ENCODE measurements around the gene CHAMP1.
"Not testable (repeated sequence)": the region's sequence is repeated elsewhere in the genome, so short reads cannot be mapped to it uniquely, and the experiment has no call there.

Gene CHAMP1

GRCh38 chr13:114299604-114300305 lies 14.5 kb upstream of the CHAMP1 start:
- no peak for DNase-seq

DNA sequence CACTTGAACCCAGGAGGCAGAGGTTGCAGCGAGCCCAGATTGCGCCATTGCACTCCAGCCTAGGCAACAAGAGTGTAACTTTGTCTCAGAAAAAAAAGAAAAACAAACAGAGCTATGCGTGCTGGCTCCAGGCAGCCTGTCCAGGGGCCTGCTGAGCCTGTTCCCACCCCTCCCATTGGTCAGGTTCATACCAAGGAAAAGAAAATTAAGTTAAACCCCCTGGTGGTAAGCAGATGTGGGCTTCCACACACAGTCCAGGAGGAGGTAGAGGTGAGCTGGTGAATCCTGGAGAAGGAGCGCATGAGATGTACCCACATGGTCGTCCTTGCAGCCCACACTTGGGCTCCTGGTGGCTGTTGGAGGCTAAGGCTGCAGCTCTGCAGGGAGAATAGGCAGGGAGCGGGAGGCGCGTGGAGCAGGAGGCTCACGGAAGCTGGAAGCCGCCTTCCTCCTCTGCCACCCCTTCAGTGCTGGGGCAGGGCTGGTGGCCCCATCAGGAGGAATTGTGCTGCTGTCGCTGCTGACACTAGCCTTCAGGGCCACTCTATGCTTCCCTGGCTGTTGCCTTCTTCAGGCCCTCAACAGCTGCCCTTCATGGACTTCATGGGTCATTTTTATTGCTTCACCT lies 10.5 kb upstream of the CHAMP1 start:
- no peak for DNase-seq

GRCh38 chr13:114304346-114305034 lies 9.8 kb upstream of the CHAMP1 start:
- no peak for DNase-seq

GRCh38 chr13:114309086-114309485 lies 5.2 kb upstream of the CHAMP1 start:
- no peak for DNase-seq

DNA sequence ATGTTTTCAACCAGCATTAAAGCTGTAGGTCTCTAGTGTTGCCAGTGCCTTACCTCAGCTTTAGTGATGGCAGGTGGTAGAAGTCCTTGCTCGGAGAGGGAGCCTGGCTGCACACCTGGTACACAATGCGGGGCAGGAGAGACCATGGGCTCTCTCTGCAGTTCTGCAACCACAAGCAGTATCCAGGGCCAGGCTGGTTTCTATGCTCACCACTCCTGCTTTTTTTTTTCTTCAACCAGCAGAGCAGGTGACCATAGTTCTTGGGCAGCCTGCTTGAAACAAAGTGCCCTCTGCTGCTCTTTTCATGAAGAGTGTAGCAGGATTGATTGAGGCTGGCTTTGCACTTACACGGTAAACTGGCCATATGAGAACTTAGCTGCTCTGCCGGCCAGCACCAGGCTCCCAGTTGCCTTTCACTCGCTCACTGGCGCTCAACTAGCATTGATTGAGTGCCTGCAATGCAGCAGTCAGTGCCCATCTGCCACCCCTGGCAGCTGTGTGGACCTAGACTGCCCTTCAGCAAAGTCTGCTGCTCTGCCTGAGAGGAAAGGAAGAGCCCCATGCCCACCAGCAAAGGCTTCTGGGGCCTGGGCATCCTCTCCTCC lies 4.4 kb upstream of the CHAMP1 start:
- no peak for DNase-seq

- DNase-seq = no peak
Observed at GRCh38 chr13:114310956-114311355, 3.3 kb upstream of the CHAMP1 start.

DNA sequence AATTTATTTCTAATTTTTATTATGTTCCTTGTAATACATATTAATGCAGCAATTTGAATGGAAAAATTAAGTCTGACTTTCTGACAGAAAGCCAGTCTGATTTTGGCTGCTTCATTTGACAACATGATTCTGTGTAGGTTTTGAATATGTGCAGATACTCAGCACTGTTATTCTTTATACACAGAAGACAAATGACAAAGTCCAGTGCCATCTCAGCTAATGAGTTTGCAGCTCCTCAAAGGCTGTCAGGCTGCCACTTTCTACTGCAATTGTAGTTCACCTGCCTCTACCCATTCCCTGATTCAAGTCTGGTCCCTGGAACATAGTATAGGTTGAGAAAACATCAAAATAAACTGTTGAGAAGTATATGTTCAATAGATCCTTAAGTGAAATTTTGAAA lies 2.9 kb upstream of the CHAMP1 start:
- no peak for DNase-seq

- DNase-seq = no peak
Observed at GRCh38 chr13:114311908-114312307, 2.4 kb upstream of the CHAMP1 start.

- no peak for DNase-seq
Observed at GRCh38 chr13:114313061-114313860, 1.0 kb upstream of the CHAMP1 start.

DNA sequence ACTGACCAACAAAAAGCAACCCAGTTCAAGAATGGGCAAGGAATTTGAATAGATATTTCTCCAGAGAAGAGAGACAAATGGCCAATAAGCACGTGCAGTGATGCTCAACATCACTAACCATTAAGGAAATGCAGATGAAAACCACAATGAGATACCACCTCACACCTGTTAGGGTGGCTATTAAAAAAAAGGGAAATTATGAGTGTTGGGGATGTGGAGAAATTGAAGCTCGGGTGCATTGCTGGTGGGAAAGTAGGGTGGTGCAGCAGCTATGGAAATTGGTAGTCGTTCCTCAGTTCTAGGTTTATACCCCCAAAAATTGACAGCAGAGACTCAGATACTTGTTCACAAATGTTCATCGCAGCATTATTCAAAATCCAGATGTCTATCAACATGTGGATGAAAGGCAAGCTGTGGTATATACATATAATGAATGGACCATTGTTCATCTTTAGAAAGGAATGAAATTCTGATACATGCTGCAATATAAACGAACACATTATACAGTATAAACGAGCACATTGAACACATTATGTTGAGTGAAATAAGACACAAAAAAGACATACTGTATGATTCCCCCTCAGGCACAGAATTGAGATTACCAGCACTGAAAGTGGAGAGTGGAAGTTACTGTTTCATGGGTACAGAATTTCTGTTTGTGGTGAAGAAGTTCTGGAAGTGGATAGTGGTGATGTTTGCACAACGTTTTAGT lies 927 bp downstream of the CHAMP1 start:
- no peak for DNase-seq

DNA sequence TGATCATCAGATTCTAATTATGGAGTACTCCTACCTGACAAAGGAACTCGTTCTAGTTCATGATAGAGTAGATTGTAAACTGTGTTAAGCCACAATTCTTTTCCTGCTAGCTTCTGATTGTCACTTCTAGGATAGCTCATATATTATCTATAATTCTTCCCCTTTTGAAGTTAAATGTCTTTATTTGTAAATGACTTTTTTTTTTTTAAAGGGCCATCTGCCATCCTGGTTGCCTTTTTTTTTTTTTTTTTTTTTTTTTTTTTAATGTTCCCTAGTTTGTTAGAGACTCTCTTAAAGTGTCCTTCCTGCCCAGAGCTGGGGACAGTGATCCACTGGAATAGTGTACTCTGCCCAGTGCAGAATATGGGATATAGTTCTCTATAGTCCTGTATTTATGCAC lies 4.3 kb downstream of the CHAMP1 start:
- DNase-seq = no peak

DNA sequence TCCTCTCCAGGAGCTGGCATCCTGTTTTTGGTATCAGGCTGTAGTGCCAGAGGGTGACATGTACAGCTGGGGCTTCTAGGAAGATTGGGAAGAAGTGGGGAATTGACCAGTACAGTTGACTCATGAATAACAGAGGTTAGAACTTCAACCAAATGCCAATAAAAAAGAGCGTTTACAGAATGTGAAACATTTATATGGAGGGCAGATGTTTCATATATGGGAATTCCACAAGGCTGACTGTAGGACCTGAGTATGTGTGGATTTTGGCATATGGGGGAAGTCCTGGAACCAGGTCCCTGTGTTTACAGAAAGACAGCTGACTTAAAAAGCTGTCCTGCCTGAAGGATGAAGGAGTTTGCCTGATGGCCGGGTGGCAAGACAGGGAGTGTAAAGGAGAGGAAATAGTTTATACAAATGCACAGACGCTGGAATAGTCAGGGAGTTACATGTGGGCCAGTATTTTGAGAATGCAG lies 5.2 kb downstream of the CHAMP1 start:
- DNase-seq = no peak

- DNase-seq = no peak
Observed at GRCh38 chr13:114320065-114320464, 5.8 kb downstream of the CHAMP1 start.

GRCh38 chr13:114321256-114321655 lies 7.0 kb downstream of the CHAMP1 start:
- no peak for DNase-seq

DNA sequence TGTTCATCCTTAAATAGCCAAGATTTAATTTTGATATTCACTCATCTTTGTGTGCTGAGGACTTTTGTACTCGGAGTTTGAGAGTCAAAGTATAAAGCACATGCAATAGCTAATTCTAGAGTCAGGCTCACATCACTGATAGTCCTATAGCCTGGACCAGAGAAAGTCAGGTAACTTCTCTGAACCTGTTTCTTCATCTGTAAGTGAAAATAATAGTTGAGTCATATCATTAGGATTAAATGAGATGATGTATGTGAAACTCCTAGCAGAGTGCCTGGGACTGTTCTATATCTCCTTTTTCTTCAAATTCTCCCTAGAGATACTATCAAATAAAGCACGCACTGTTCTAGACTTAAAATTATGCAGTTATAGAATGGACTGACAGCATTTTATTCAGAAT lies 9.0 kb downstream of the CHAMP1 start:
- DNase-seq = no peak

GRCh38 chr13:114324334-114324733 lies 10.0 kb downstream of the CHAMP1 start:
- no peak for DNase-seq

DNA sequence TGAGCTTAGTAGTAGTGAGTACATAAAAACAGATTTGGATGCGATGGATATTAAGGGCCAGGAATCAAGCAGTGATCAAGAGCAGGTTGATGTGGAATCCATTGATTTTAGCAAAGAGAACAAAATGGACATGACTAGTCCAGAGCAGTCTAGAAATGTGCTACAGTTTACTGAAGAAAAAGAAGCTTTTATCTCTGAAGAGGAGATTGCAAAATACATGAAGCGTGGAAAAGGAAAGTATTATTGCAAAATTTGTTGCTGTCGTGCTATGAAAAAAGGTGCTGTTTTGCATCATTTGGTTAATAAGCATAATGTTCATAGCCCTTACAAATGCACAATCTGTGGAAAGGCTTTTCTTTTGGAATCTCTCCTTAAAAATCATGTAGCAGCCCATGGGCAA lies 11.4 kb downstream of the CHAMP1 start:
- no peak for DNase-seq

DNA sequence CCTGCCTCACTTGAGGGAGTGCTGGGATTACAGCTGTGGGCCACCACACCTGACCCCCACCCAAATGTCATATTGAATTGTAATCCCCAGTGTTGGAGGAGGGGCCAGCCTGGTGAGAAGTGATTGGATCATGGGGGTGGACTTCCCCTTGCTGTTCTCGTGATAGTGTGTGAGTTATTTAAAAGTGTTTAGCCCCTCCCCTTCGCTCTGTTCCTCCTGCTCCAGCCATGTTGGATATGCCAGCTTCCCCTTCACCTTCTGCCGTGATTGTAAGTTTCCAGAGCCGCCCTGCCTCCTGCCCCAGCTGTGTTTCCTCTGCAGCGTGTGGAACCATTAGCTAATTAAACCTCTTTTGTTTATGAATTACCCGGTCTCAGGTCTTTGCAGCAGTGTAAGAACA lies 13.7 kb downstream of the CHAMP1 start:
- no peak for DNase-seq

DNA sequence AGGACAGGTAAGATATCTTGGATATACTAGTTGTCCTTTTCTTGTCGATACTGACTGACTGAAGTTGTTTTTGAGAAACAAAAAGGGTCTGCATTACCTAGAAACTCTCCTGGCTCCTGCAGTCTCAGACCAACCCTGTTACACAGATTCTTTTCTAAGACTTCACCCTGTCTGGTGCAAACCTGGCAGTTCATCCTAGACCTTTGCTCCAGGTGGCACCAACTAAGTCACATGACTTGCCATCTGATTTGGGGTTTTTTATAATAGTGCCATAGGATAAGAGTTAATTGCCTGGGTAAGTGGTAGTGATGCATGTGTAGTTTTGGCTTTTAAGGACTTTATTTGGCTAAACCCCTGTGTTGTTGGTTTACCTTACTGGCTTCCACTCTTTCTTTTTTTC lies 14.3 kb downstream of the CHAMP1 start:
- DNase-seq = no peak

DNA sequence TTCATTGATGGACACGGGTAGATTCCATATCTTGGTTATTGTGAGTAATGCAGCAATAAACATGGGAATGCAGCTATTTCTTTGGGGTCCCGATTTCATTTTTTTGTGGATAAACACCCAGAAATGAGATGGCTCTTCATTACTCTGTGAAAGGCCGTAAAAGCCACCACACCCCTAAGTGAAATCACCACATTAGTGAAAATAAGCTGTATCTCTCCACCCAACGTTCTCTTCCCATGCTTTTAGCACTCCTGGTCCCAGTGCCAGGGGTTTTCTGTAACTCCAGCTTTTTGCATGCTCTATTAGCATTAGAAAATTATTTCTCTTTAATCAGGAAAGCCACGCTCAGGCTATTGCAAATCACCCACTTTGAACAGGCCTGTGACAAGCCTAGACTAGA lies 15.8 kb downstream of the CHAMP1 start:
- no peak for DNase-seq

GRCh38 chr13:114333881-114334280 lies 19.6 kb downstream of the CHAMP1 start:
- not testable (repeated sequence) for DNase-seq
